PC-9 (cell line): ENCODE data around the gene TRPM5. TPM values are rescaled to one million over a fixed set of nuclear protein-coding genes. Genes with fewer than 3 reads are reported as not detected.

Experiments
- BruUV-seq: library from RNA; stranded (reverse); fragments of 400-500 nt; replicated peaks from 2 replicates; lab custom pipeline; 2021; lab: Mats Ljungman, UMichigan
- CTCF ChIA-PET: fragments of 300-600 bp; sonication (Branson Sonifier 250); formaldehyde crosslinking; loops from one replicate; lab custom pipeline; 2022; ENCODE audit warnings: antibody characterized with exemption; lab: Charles Lee
- POLR2A ChIA-PET: fragments of 300-600 bp; sonication (Branson Sonifier 250); formaldehyde crosslinking; loops from one replicate; lab custom pipeline; 2022; ENCODE audit warnings: antibody characterized with exemption; ENCODE audit not compliant: unreplicated experiment; lab: Charles Lee
- DNase-seq, 2 experiments: peaks; one replicate each; pipeline versions ENCODE4 v3.0.0 to v3.0.0-alpha.2; 2015 to 2022; ENCODE audit warnings: mixed read lengths in 1 of 2
- H2AFZ ChIP-seq: fragments of 200-600 bp; sonication (generic); 2 replicates; pipeline ENCODE4 v1.8.1; 2017; ENCODE audit warnings: antibody characterized with exemption
- H3F3A ChIP-seq: fragments of 200-600 bp; sonication (generic); 2 replicates; pipeline ENCODE4 v1.8.1; 2017; ENCODE audit warnings: antibody characterized with exemption, mild to moderate bottlenecking, low read depth; ENCODE audit not compliant: insufficient read depth
- H3K27ac ChIP-seq: fragments of 200-600 bp; sonication (generic); 2 replicates; pipeline ENCODE4 v1.6.1; 2016; ENCODE audit warnings: mixed run types
- H3K27me3 ChIP-seq: fragments of 200-600 bp; sonication (generic); 2 replicates; pipeline ENCODE4 v1.6.1; 2016; ENCODE audit warnings: low read depth, mixed run types; ENCODE audit not compliant: insufficient read depth
- H3K36me3 ChIP-seq: fragments of 200-600 bp; sonication (generic); 2 replicates; pipeline ENCODE4 v1.6.1; 2016; ENCODE audit warnings: low read depth, mixed run types
- H3K4me1 ChIP-seq: fragments of 200-600 bp; sonication (generic); replicated peaks from 2 replicates; pipeline ENCODE4 v1.6.1; 2016; ENCODE audit warnings: mixed run types; ENCODE audit not compliant: insufficient read depth
- H3K4me2 ChIP-seq: fragments of 200-600 bp; sonication (generic); 2 replicates; pipeline ENCODE4 v1.6.1; 2017; ENCODE audit warnings: mixed run types
- H3K4me3 ChIP-seq: fragments of 200-600 bp; sonication (generic); 2 replicates; pipeline ENCODE4 v1.6.1; 2016; ENCODE audit warnings: mixed run types
- H3K79me2 ChIP-seq: fragments of 200-600 bp; sonication (generic); 2 replicates; pipeline ENCODE4 v1.6.1; 2017; ENCODE audit warnings: low read depth, mixed run types
- H3K9me2 ChIP-seq: fragments of 200-600 bp; sonication (generic); 2 replicates; pipeline ENCODE4 v1.8.1; 2017; ENCODE audit warnings: mild to moderate bottlenecking; ENCODE audit not compliant: insufficient read depth
- H3K9me3 ChIP-seq: fragments of 200-600 bp; sonication (generic); 2 replicates; pipeline ENCODE4 v1.8.1; 2016; ENCODE audit warnings: low read depth; ENCODE audit not compliant: insufficient read depth
- H4K20me1 ChIP-seq: fragments of 200-600 bp; sonication (generic); 2 replicates; pipeline ENCODE4 v1.8.1; 2017; ENCODE audit not compliant: insufficient read depth
- CTCF ChIP-seq: fragments of 200-600 bp; sonication (generic); conservative IDR thresholded peaks from 2 replicates; pipeline ENCODE4 v1.6.1; 2017; ENCODE audit warnings: mixed run types, antibody characterized with exemption, mild to moderate bottlenecking, moderate library complexity
- EZH2 ChIP-seq: fragments of 200-600 bp; sonication (generic); IDR thresholded peaks from 2 replicates; pipeline ENCODE4 v1.8.0; 2017; ENCODE audit warnings: antibody characterized with exemption, low read depth
- intact Hi-C: fragments of 100-400 bp; cut with micrococcal nuclease; formaldehyde crosslinking; loops from one replicate; pipeline ENCODE4 v1.10.0; 2022; ENCODE audit not compliant: unreplicated experiment
- total RNA-seq: library from RNA; stranded (reverse); gene quantifications from 2 replicates; pipeline ENCODE4 v1.2.3, GENCODE V29; 2021

Gene TRPM5
- total RNA-seq, 1 experiment from 2014 or later = not detected

GRCh38 chr11:2447951-2448650 is 3.8 kb upstream of the TRPM5 start:
- H3K9me3 ChIP-seq = no peaks in the 10 kb centered on the region
- ChIA-PET POLR2A (no interaction called here), CTCF (no interaction called here)
- DNase-seq = no peak
- H3K9me2 ChIP-seq = no peaks in the 10 kb centered on the region
- H3F3A ChIP-seq = no peaks in the 10 kb centered on the region
- no peaks in the 10 kb centered on the region for H4K20me1 ChIP-seq
- no peaks in the 10 kb centered on the region for H3K4me1 ChIP-seq
- no TSS peak for BruUV-seq
- H3K27ac ChIP-seq = no peak overlapping the region
- no peaks in the 10 kb centered on the region for H3K36me3 ChIP-seq
- no peak overlapping the region for H2AFZ ChIP-seq
- no peak overlapping the region for H3K4me2 ChIP-seq
- peaks cover 47% of the 10 kb centered on the region for H3K27me3 ChIP-seq
- no peak for TF ChIP-seq CTCF
- no peak for TF ChIP-seq EZH2
- H3K79me2 ChIP-seq = no peaks in the 10 kb centered on the region
- intact Hi-C loops = no loop called here
- H3K4me3 ChIP-seq = no peak overlapping the region

DNA sequence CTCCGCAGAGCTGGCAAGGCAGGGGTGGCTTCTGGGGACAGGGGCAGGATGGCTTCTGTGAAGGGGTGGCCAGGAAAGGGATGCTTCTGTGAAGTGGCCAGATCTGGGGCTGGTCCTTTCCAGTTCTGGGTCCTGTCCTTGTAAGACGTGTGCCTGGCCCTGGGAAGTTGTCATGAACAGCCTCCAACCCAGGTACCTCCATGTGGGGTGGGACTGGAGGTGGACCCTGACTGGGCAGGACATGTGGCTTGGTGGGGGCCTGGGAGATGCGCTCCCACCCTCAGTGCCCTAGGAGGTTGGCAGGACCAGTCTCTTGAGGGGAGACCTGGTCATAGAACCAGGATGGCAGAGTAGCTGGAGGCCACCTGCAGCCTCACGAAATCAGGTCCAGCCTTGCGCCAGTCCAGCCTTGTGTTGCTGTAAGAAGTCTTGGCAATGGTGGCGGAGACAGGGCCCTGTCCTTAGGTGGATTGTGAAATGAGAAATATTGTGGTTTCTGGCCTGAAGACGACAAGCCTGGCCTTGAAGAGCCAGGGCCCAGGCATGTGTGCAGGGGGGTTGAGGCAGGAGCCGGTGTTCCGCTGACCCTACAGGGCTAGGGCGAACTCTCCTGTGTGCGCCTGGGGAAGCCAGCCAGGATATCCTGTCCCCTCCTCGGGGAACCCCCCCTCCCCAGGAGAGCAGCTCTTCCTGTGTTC is 3.1 kb upstream of the TRPM5 start:
- Histone ChIP-seq H3K79me2 (no peaks in the 10 kb centered on the region), H3K4me3 (no peak overlapping the region), H3K4me2 (no peak overlapping the region), H3K9me3 (no peaks in the 10 kb centered on the region), H3K27ac (no peak overlapping the region), H3F3A (no peaks in the 10 kb centered on the region), H3K27me3 (peaks cover 49% of the 10 kb centered on the region), H3K9me2 (no peaks in the 10 kb centered on the region), H3K4me1 (no peaks in the 10 kb centered on the region), H2AFZ (no peak overlapping the region), H3K36me3 (no peaks in the 10 kb centered on the region), H4K20me1 (no peaks in the 10 kb centered on the region)
- ChIA-PET POLR2A (no interaction called here), CTCF (no interaction called here)
- no TSS peak for BruUV-seq
- TF ChIP-seq CTCF (no peak), EZH2 (no peak)
- intact Hi-C loops = no loop called here
- no peak for DNase-seq

GRCh38 chr11:2446590-2447252 is 2.4 kb upstream of the TRPM5 start:
- TF ChIP-seq EZH2 = no peak
- no peak for TF ChIP-seq CTCF
- Histone ChIP-seq H3K4me2 (no peak overlapping the region), H3K9me2 (no peaks in the 10 kb centered on the region), H3K4me3 (no peak overlapping the region), H3K9me3 (no peaks in the 10 kb centered on the region), H3K79me2 (no peaks in the 10 kb centered on the region), H4K20me1 (no peaks in the 10 kb centered on the region), H2AFZ (no peak overlapping the region), H3K36me3 (no peaks in the 10 kb centered on the region), H3K4me1 (no peaks in the 10 kb centered on the region), H3K27ac (no peak overlapping the region), H3K27me3 (peaks cover 48% of the 10 kb centered on the region), H3F3A (no peaks in the 10 kb centered on the region)
- POLR2A ChIA-PET = no interaction called here
- CTCF ChIA-PET = no interaction called here
- intact Hi-C loops = no loop called here
- no peak for DNase-seq
- BruUV-seq = no TSS peak
